ENCODE results near the gene RFX5. TPM values are rescaled to one million over a fixed set of nuclear protein-coding genes. Genes with fewer than 3 reads are reported as not detected.

RFX5 gene
- total and polyA plus RNA-seq, 5 donors from 2014 or later = 28.8 to 105 (median 35.3) TPM

DNA sequence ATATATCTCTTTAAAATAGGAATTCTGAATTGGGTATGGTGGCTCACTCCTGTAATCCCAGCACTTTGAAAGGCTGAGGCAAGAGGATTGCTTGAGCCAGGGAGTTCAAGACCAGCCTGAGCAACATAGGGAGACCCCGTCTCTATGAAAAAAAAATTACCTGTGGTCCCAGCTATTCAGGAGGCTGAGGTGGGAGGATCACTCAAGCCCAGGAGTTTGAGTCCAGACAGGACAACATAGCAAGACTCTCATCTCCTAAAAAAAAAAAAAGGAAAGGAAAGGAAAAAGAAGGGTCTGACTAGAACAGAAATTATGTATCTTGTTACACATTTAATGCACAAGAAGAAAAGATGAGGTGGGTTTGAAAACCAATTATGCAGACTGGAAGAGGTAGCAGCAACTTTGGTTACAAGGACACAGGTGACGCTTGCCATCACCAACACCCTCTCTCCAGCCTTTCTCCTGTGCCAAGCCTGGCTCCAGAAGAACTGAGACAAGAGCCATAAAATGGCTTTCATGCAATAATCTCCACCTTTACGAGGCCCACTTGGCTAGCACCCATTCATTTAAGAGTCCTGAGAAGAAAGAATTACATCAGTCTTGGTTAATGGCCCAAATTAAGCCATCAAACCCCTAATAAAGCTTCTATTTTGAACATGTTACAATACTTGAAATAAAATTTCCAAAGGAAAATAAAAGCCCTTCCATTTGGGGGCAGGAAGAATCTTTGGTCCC lies 30.3 kb upstream of the RFX5 start:
- Histone ChIP-seq H3K4me3 (ENCODE audit: low read depth, low read length) (no peak overlapping the region), H3K9me3 (ENCODE audit: control insufficient read depth in 2 of 2, low read length in 2 of 2) (no peaks in the 10 kb centered on the region), H3K27ac (ENCODE audit: insufficient read depth, low read length, poor library complexity, severe bottlenecking) (no peak overlapping the region), H3K36me3 (ENCODE audit: control insufficient read depth, insufficient read depth, low read length) (no peaks in the 10 kb centered on the region), H3K27me3 (ENCODE audit: control insufficient read depth, insufficient read depth, low read length) (no peaks in the 10 kb centered on the region), H3K4me1 (ENCODE audit: control insufficient read depth, insufficient read depth, low read length, poor library complexity, severe bottlenecking) (no peaks in the 10 kb centered on the region)
- no peaks in the 10 kb centered on the region for H3K36me3 Mint-ChIP-seq
- peak overlapping the region in 1 of 3 donors; percentile 26 for H3K27ac Mint-ChIP-seq
- peaks cover 4% of the 10 kb centered on the region for H3K27me3 Mint-ChIP-seq
- no peak overlapping the region for H3K4me3 Mint-ChIP-seq
- H3K9me3 Mint-ChIP-seq = no peaks in the 10 kb centered on the region
- H3K4me1 Mint-ChIP-seq = no peaks in the 10 kb centered on the region
- DNase-seq (no peak), ATAC-seq (ENCODE audit: low read depth in 2 of 2) (no peak)

GRCh38 chr1:151373196-151373595 lies 26.1 kb upstream of the RFX5 start:
- H3K36me3 ChIP-seq (ENCODE audit: control insufficient read depth, insufficient read depth, low read length) = no peaks in the 10 kb centered on the region
- H3K4me3 Mint-ChIP-seq = no peak overlapping the region
- H3K4me1 ChIP-seq (ENCODE audit: control insufficient read depth, insufficient read depth, low read length, poor library complexity, severe bottlenecking) = no peaks in the 10 kb centered on the region
- no peak overlapping the region for H3K27ac Mint-ChIP-seq
- no peaks in the 10 kb centered on the region for H3K9me3 Mint-ChIP-seq
- H3K27me3 ChIP-seq (ENCODE audit: control insufficient read depth, insufficient read depth, low read length) = no peaks in the 10 kb centered on the region
- H3K36me3 Mint-ChIP-seq = no peaks in the 10 kb centered on the region
- H3K27ac ChIP-seq (ENCODE audit: insufficient read depth, low read length, poor library complexity, severe bottlenecking) = no peak overlapping the region
- ATAC-seq (ENCODE audit: low read depth in 2 of 2) (no peak), DNase-seq (no peak)
- H3K9me3 ChIP-seq (ENCODE audit: control insufficient read depth in 2 of 2, low read length in 2 of 2) = no peaks in the 10 kb centered on the region
- H3K4me1 Mint-ChIP-seq = no peaks in the 10 kb centered on the region
- peaks cover 3% of the 10 kb centered on the region for H3K27me3 Mint-ChIP-seq
- H3K4me3 ChIP-seq (ENCODE audit: low read depth, low read length) = no peak overlapping the region

GRCh38 chr1:151372058-151372934 lies 25.2 kb upstream of the RFX5 start, which contains the start of gene SELENBP1:
TSS of gene SELENBP1 (minus strand) at chr1:151372705. CDS start at chr1:151372641, 64 bp downstream.
- no peak within 1 kb of the TSS for H3K27ac Mint-ChIP-seq
- no peak for ATAC-seq (ENCODE audit: low read depth in 2 of 2)
- H3K36me3 ChIP-seq (ENCODE audit: control insufficient read depth, insufficient read depth, low read length) = no peaks in the 10 kb centered on the region
- no peak within 1 kb of the TSS for H3K27ac ChIP-seq (ENCODE audit: insufficient read depth, low read length, poor library complexity, severe bottlenecking)
- H3K4me1 ChIP-seq (ENCODE audit: control insufficient read depth, insufficient read depth, low read length, poor library complexity, severe bottlenecking) = no peaks in the 10 kb centered on the region
- DNase-seq = no peak
- H3K4me1 Mint-ChIP-seq = no peaks in the 10 kb centered on the region
- no peak within 1 kb of the TSS for H3K4me3 ChIP-seq (ENCODE audit: low read depth, low read length)
- H3K4me3 Mint-ChIP-seq = no peak within 1 kb of the TSS
- no peaks in the 10 kb centered on the region for H3K27me3 Mint-ChIP-seq
- H3K9me3 Mint-ChIP-seq = no peaks in the 10 kb centered on the region
- H3K36me3 Mint-ChIP-seq = no peaks in the 10 kb centered on the region
- no peaks in the 10 kb centered on the region for H3K9me3 ChIP-seq (ENCODE audit: control insufficient read depth in 2 of 2, low read length in 2 of 2)
- no peaks in the 10 kb centered on the region for H3K27me3 ChIP-seq (ENCODE audit: control insufficient read depth, insufficient read depth, low read length)

DNA sequence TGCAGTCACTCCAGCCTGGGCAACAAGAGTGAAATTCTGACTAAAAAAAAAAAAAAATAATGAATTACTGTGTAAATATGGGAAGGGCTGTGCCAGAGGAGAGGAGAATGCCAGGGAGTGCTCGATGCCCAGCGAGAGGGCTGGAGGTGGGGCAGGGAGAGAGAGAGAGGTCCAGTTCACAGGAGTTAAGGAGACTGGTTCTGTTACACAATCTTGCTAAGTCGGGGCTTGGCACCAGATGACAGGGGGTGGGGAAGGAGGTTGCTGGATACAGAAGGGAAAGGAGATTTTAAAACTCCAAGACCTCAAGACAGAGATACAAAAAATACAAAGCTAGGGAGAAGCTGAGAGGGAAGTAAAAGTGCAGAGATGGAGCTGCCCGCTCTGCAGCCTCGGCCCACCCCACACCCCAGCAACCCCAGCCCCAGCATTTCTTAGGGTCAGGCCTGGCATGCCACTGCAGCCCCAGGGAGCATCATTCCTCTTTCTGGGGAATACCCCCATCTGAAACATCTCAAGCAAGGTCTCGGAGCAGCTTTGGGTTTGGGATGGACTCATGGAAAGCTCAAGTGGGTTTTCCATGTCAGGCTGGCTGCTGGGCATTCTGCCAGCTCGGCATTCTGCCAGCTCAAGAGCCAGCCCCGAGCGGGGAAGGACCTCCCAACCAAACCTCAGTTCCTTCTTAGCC lies 24.5 kb upstream of the RFX5 start:
- Histone ChIP-seq H3K9me3 (ENCODE audit: control insufficient read depth in 2 of 2, low read length in 2 of 2) (no peaks in the 10 kb centered on the region), H3K27me3 (ENCODE audit: control insufficient read depth, insufficient read depth, low read length) (no peaks in the 10 kb centered on the region), H3K4me3 (ENCODE audit: low read depth, low read length) (no peak overlapping the region), H3K27ac (ENCODE audit: insufficient read depth, low read length, poor library complexity, severe bottlenecking) (no peak overlapping the region), H3K4me1 (ENCODE audit: control insufficient read depth, insufficient read depth, low read length, poor library complexity, severe bottlenecking) (no peaks in the 10 kb centered on the region), H3K36me3 (ENCODE audit: control insufficient read depth, insufficient read depth, low read length) (no peaks in the 10 kb centered on the region)
- Mint-ChIP-seq H3K27me3 (no peaks in the 10 kb centered on the region), H3K36me3 (no peaks in the 10 kb centered on the region), H3K4me3 (peak overlapping the region in 1 of 4 donors; percentile 73), H3K4me1 (no peaks in the 10 kb centered on the region), H3K9me3 (no peaks in the 10 kb centered on the region), H3K27ac (no peak overlapping the region)
- DNase-seq (no peak), ATAC-seq (ENCODE audit: low read depth in 2 of 2) (no peak)

- no peak overlapping the region for H3K27ac ChIP-seq (ENCODE audit: insufficient read depth, low read length, poor library complexity, severe bottlenecking)
Measured at GRCh38 chr1:151370211-151370911, 23.3 kb upstream of the RFX5 start.

GRCh38 chr1:151369621-151370048 lies 22.6 kb upstream of the RFX5 start:
- no peaks in the 10 kb centered on the region for H3K9me3 ChIP-seq (ENCODE audit: control insufficient read depth in 2 of 2, low read length in 2 of 2)
- no peaks in the 10 kb centered on the region for H3K36me3 ChIP-seq (ENCODE audit: control insufficient read depth, insufficient read depth, low read length)
- Mint-ChIP-seq H3K27me3 (no peaks in the 10 kb centered on the region), H3K4me3 (no peak overlapping the region), H3K9me3 (no peaks in the 10 kb centered on the region), H3K4me1 (no peaks in the 10 kb centered on the region), H3K27ac (no peak overlapping the region), H3K36me3 (no peaks in the 10 kb centered on the region)
- no peaks in the 10 kb centered on the region for H3K4me1 ChIP-seq (ENCODE audit: control insufficient read depth, insufficient read depth, low read length, poor library complexity, severe bottlenecking)
- no peak overlapping the region for H3K4me3 ChIP-seq (ENCODE audit: low read depth, low read length)
- no peak overlapping the region for H3K27ac ChIP-seq (ENCODE audit: insufficient read depth, low read length, poor library complexity, severe bottlenecking)
- no peak for DNase-seq
- ATAC-seq (ENCODE audit: low read depth in 2 of 2) = no peak
- no peaks in the 10 kb centered on the region for H3K27me3 ChIP-seq (ENCODE audit: control insufficient read depth, insufficient read depth, low read length)

More at GRCh38 chr1:151370211-151370911, 23.3 kb upstream of the RFX5 start:
- no peaks in the 10 kb centered on the region for H3K36me3 Mint-ChIP-seq
- no peaks in the 10 kb centered on the region for H3K27me3 ChIP-seq (ENCODE audit: control insufficient read depth, insufficient read depth, low read length)
- no peaks in the 10 kb centered on the region for H3K4me1 Mint-ChIP-seq
- ATAC-seq (ENCODE audit: low read depth in 2 of 2) (no peak), DNase-seq (no peak)
- no peaks in the 10 kb centered on the region for H3K9me3 Mint-ChIP-seq
- H3K4me1 ChIP-seq (ENCODE audit: control insufficient read depth, insufficient read depth, low read length, poor library complexity, severe bottlenecking) = no peaks in the 10 kb centered on the region
- no peak overlapping the region for H3K4me3 Mint-ChIP-seq
- H3K4me3 ChIP-seq (ENCODE audit: low read depth, low read length) = no peak overlapping the region
- H3K27me3 Mint-ChIP-seq = no peaks in the 10 kb centered on the region
- no peaks in the 10 kb centered on the region for H3K36me3 ChIP-seq (ENCODE audit: control insufficient read depth, insufficient read depth, low read length)
- H3K9me3 ChIP-seq (ENCODE audit: control insufficient read depth in 2 of 2, low read length in 2 of 2) = no peaks in the 10 kb centered on the region
- no peak overlapping the region for H3K27ac Mint-ChIP-seq

GRCh38 chr1:151369302-151369610 lies 22.2 kb upstream of the RFX5 start:
- Mint-ChIP-seq H3K36me3 (no peaks in the 10 kb centered on the region), H3K4me1 (no peaks in the 10 kb centered on the region), H3K27ac (no peak overlapping the region), H3K4me3 (no peak overlapping the region), H3K9me3 (no peaks in the 10 kb centered on the region), H3K27me3 (no peaks in the 10 kb centered on the region)
- no peaks in the 10 kb centered on the region for H3K4me1 ChIP-seq (ENCODE audit: control insufficient read depth, insufficient read depth, low read length, poor library complexity, severe bottlenecking)
- H3K27me3 ChIP-seq (ENCODE audit: control insufficient read depth, insufficient read depth, low read length) = no peaks in the 10 kb centered on the region
- no peaks in the 10 kb centered on the region for H3K9me3 ChIP-seq (ENCODE audit: control insufficient read depth in 2 of 2, low read length in 2 of 2)
- H3K4me3 ChIP-seq (ENCODE audit: low read depth, low read length) = no peak overlapping the region
- H3K27ac ChIP-seq (ENCODE audit: insufficient read depth, low read length, poor library complexity, severe bottlenecking) = no peak overlapping the region
- DNase-seq (no peak), ATAC-seq (ENCODE audit: low read depth in 2 of 2) (no peak)
- no peaks in the 10 kb centered on the region for H3K36me3 ChIP-seq (ENCODE audit: control insufficient read depth, insufficient read depth, low read length)

Measured in CD4-positive, CD25-positive, alpha-beta regulatory T cell (primary cell).